K562 (cell line): ENCODE results near the gene TNFRSF6B. TPM values are rescaled to one million over a fixed set of nuclear protein-coding genes. Genes with fewer than 3 reads are reported as not detected.

Experiments used
- ARID1B ChIP-seq: fragments of 450-650 bp; IDR thresholded peaks from 2 replicates; pipeline ENCODE4 v1.6.1; 2016; ENCODE audit warnings: antibody characterized with exemption, mild to moderate bottlenecking, inconsistent platforms
- CTBP1 ChIP-seq: fragments of 450-650 bp; IDR thresholded peaks from 2 replicates; pipeline ENCODE4 v1.6.1; 2016; ENCODE audit warnings: borderline replicate concordance
- DACH1 ChIP-seq: fragments of 450-650 bp; IDR thresholded peaks from 2 replicates; pipeline ENCODE4 v1.6.1; 2018; ENCODE audit not compliant: partially characterized antibody
- DNMT1 ChIP-seq: fragments of 450-650 bp; IDR thresholded peaks from 2 replicates; pipeline ENCODE4 v1.6.1; 2016; ENCODE audit warnings: antibody characterized with exemption, mild to moderate bottlenecking
- DPF2 ChIP-seq: fragments of 450-650 bp; IDR thresholded peaks from 2 replicates; pipeline ENCODE4 v1.6.1; 2016
- ETS2 ChIP-seq: IDR thresholded peaks from 2 replicates; pipeline ENCODE4 v1.6.1; 2016; ENCODE audit warnings: borderline replicate concordance, missing genetic modification characterization, mild to moderate bottlenecking, moderate library complexity, missing compliant biosample characterization; ENCODE audit not compliant: poor library complexity, severe bottlenecking
- GABPA ChIP-seq: fragments of 200-800 bp; sonication (Bioruptor generic); conservative IDR thresholded peaks from 2 replicates; pipeline ENCODE4 v1.6.1; 2016; ENCODE audit warnings: low read depth, missing genetic modification characterization, missing compliant biosample characterization
- GABPB2 ChIP-seq: fragments of 250-450 bp; sonication (Bioruptor Pico); conservative IDR thresholded peaks from 2 replicates; pipeline ENCODE4 v1.5.1; 2021; ENCODE audit warnings: mild to moderate bottlenecking
- HMG20A ChIP-seq: fragments of 450-650 bp; formaldehyde crosslinking; conservative IDR thresholded peaks from 2 replicates; pipeline ENCODE4 v1.4.0; 2020; ENCODE audit warnings: mild to moderate bottlenecking, mixed read lengths
- KDM5B ChIP-seq: fragments of 200-600 bp; sonication (generic); IDR thresholded peaks from 2 replicates; pipeline ENCODE4 v1.6.1; 2012; ENCODE audit warnings: low read depth, mild to moderate bottlenecking, moderate library complexity, low read length, control low read depth, inconsistent platforms; ENCODE audit not compliant: insufficient replicate concordance
- KLF16 ChIP-seq: IDR thresholded peaks from 2 replicates; pipeline ENCODE4 v1.6.1; 2016; ENCODE audit warnings: antibody characterized with exemption
- NCOA2 ChIP-seq, 2 experiments: fragments of 450-650 bp; IDR thresholded peaks; 2 replicates each; pipeline ENCODE4 v1.6.1; 2018; ENCODE audit warnings: mild to moderate bottlenecking in 2 of 2, moderate library complexity in 1 of 2; ENCODE audit not compliant: partially characterized antibody in 2 of 2
- PHF8 ChIP-seq: fragments of 200-600 bp; sonication (generic); IDR thresholded peaks from 2 replicates; pipeline ENCODE4 v1.6.1; 2012; ENCODE audit warnings: mixed run types, mild to moderate bottlenecking, inconsistent platforms, low read length, moderate library complexity, borderline replicate concordance
- RBM17 ChIP-seq: fragments of 200-400 bp; formaldehyde crosslinking; IDR thresholded peaks from 2 replicates; pipeline ENCODE4 v1.6.1; 2017; ENCODE audit warnings: low read depth, mild to moderate bottlenecking, low read length, borderline replicate concordance
- SP1 ChIP-seq: sonication (generic); formaldehyde crosslinking; IDR thresholded peaks from 2 replicates; pipeline ENCODE4 v1.8.1; 2022; ENCODE audit warnings: mild to moderate bottlenecking, missing genetic modification reagents
- SREBF1 ChIP-seq: fragments of 150-350 bp; IDR thresholded peaks from 2 replicates; pipeline ENCODE4 v1.6.1; 2014; ENCODE audit warnings: antibody characterized with exemption, low read depth, low read length, borderline replicate concordance
- ZNF133 ChIP-seq: fragments of 250-450 bp; sonication (Bioruptor Pico); IDR thresholded peaks from 2 replicates; pipeline ENCODE4 v1.4.0; 2020; ENCODE audit warnings: mild to moderate bottlenecking
- ZNF212 ChIP-seq: fragments of 450-650 bp; formaldehyde crosslinking; IDR thresholded peaks from 2 replicates; pipeline ENCODE4 v1.4.0; 2020; ENCODE audit warnings: mild to moderate bottlenecking
- ZNF507 ChIP-seq: conservative IDR thresholded peaks from 2 replicates; pipeline ENCODE4 v1.6.1; 2017; ENCODE audit warnings: missing genetic modification characterization, missing compliant biosample characterization
- ZNF717 ChIP-seq: fragments of 250-450 bp; sonication (Bioruptor Pico); IDR thresholded peaks from 2 replicates; pipeline ENCODE4 v1.5.0; 2021
- ZNF740 ChIP-seq, 3 experiments: fragments of 200-800 bp in 1 of 3; sonication (Bioruptor generic) in 1 of 3; sonication (generic) in 1 of 3; formaldehyde crosslinking in 1 of 3; IDR thresholded peaks; 2 replicates each; pipeline versions ENCODE4 v1.6.1 to v1.8.0; 2016 to 2022; ENCODE audit warnings: mild to moderate bottlenecking in 2 of 3, missing compliant biosample characterization in 2 of 3, missing genetic modification characterization in 2 of 3, missing genetic modification reagents in 1 of 3
- polyA plus RNA-seq, 8 experiments: library from polyadenylated mRNA; depleted of rRNA in 4 of 8; stranded (reverse) in 5 of 8; unstranded in 3 of 8; fragments of >200 nt; fragmentation: Nextera tagmentation in 2 of 8; fragmentation: Illumina TruSeq in 1 of 8; extraction: Ambion mirVana in 2 of 8; extraction: Trizol in 1 of 8; gene quantifications; 2 replicates each; pipeline versions ENCODE4 v1.2.1 to v1.2.3, GENCODE V29; 2011 to 2014; ENCODE audit warnings: inconsistent platforms in 1 of 8, missing spikeins in 1 of 8
- total RNA-seq, 7 experiments: library from RNA; depleted of rRNA in 6 of 7; stranded (reverse); fragments of >200 nt in 6 of 7; fragmentation: Illumina TruSeq in 2 of 7; extraction: Trizol in 2 of 7; gene quantifications; 2 replicates each; pipeline versions ENCODE4 v1.2.1 to v1.2.3, GENCODE V29; 2011 to 2021; ENCODE audit warnings: low replicate concordance in 1 of 7
- TF ChIP-seq, protein P1 (sequence below): sonication (generic); formaldehyde crosslinking; IDR thresholded peaks from 2 replicates; pipeline ENCODE4 v1.8.0; 2022; ENCODE audit warnings: mild to moderate bottlenecking, missing genetic modification reagents
- TF ChIP-seq, protein P2 (sequence below): sonication (generic); formaldehyde crosslinking; IDR thresholded peaks from 2 replicates; pipeline ENCODE4 v1.4.0; 2020; ENCODE audit warnings: mild to moderate bottlenecking, missing genetic modification reagents
- TF ChIP-seq, protein P3 (sequence below): fragments of 450-650 bp; formaldehyde crosslinking; IDR thresholded peaks from 2 replicates; pipeline ENCODE4 v1.4.0; 2022; ENCODE audit warnings: missing genetic modification characterization

The TNFRSF6B gene
- total and polyA plus RNA-seq, 9 of the 15 experiments (the other 6 are each of a cell fraction or from before 2014, with no cell fraction given), result 0.10 to 3.5 (median 0.32) TPM; not detected in 6

DNA sequence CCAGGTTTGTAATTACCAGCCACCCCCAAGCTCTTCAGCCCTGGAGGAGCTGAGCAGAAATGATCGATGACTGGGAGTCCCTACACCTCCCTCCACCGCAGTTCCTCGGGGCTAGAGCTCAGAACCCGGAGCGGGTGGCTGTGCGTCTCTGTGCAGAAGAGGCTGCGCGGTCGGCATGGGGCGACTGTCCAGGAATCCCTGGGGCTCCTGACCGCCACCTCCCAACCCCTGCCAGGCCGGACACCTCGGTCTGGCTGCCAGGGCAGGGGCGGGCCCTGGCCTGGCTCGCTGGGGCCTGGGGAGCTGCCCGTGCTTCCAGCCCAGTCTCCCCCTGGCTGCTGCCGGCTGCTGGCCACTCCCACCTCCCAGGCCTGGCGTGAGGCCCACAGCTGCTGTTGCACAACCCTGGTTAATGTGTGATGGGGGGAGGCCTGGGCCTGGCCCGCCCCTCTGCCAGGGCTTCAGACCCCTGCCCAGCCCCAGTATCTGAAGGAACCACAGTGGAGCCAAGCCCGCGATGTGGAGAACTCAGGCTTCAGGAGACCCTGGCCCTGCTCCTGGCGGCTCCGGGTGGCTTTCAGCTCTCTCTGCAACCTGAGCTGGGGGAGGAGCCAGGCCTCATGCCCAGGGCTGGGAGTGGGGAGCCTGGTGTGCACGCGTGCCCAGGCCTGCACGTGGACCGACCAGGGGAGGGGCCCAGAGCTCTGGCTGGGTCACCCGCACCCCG, 44.3 kb downstream of the TNFRSF6B start (continued):
- TF ChIP-seq GABPB2 (no peak), ZNF717 (CRISPR knock-in tag) (no peak), ZNF740 (CRISPR knock-in tag; IDR thresholded peaks at IDR 0.05) (0 out of 2 replicates have a peak, but pooled peaks have one; percentile 59), ZNF740 (tag; IDR thresholded peaks at IDR 0.05) (0 out of 4 replicates have a peak, but pooled peaks of 1 of the 2 experiments have one; percentile 38), KLF16 (no peak), KDM5B (peak; percentile 47), NCOA2 (IDR thresholded peaks at IDR 0.05; ENCODE audit: partially characterized antibody in 2 of 2) (no peak), DNMT1 (no peak), ZNF133 (CRISPR knock-in tag) (no peak), SREBF1 (0 out of 2 replicates have a peak, but pooled peaks have one; percentile 16), CTBP1 (peak; percentile 39; the same call in 1 of the 2 replicates), RBM17 (no peak), SP1 (CRISPR knock-in tag) (peak; percentile 56), GABPA (tag) (no peak), HMG20A (CRISPR knock-in tag) (no peak), ZNF507 (tag) (no peak), PHF8 (peak; percentile 19; the same call in 1 of the 2 replicates), ETS2 (no peak), DPF2 (peak; percentile 57), DACH1 (peak; percentile 71), ZNF212 (CRISPR knock-in tag) (no peak), ARID1B (peak; percentile 55; the same call in 1 of the 2 replicates)
- TF ChIP-seq, protein P1, sequence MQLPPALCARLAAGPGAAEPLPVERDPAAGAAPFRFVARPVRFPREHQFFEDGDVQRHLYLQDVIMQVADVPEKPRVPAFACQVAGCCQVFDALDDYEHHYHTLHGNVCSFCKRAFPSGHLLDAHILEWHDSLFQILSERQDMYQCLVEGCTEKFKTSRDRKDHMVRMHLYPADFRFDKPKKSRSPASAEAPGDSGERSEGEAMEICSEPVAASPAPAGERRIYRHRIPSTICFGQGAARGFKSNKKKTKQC, result peak; percentile 63; the same call in 1 of the 2 replicates
- TF ChIP-seq, protein P2, sequence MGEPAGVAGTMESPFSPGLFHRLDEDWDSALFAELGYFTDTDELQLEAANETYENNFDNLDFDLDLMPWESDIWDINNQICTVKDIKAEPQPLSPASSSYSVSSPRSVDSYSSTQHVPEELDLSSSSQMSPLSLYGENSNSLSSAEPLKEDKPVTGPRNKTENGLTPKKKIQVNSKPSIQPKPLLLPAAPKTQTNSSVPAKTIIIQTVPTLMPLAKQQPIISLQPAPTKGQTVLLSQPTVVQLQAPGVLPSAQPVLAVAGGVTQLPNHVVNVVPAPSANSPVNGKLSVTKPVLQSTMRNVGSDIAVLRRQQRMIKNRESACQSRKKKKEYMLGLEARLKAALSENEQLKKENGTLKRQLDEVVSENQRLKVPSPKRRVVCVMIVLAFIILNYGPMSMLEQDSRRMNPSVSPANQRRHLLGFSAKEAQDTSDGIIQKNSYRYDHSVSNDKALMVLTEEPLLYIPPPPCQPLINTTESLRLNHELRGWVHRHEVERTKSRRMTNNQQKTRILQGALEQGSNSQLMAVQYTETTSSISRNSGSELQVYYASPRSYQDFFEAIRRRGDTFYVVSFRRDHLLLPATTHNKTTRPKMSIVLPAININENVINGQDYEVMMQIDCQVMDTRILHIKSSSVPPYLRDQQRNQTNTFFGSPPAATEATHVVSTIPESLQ (CRISPR knock-in tag), result peak; percentile 60; the same call in 1 of the 2 replicates
- TF ChIP-seq, protein P3, sequence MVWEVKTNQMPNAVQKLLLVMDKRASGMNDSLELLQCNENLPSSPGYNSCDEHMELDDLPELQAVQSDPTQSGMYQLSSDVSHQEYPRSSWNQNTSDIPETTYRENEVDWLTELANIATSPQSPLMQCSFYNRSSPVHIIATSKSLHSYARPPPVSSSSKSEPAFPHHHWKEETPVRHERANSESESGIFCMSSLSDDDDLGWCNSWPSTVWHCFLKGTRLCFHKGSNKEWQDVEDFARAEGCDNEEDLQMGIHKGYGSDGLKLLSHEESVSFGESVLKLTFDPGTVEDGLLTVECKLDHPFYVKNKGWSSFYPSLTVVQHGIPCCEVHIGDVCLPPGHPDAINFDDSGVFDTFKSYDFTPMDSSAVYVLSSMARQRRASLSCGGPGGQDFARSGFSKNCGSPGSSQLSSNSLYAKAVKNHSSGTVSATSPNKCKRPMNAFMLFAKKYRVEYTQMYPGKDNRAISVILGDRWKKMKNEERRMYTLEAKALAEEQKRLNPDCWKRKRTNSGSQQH (CRISPR knock-in tag), result no peak
